Mesothelial cell of epicardium (in vitro differentiated cells): ENCODE results near the gene GNPTAB. TPM values are rescaled to one million over a fixed set of nuclear protein-coding genes. Genes with fewer than 3 reads are reported as not detected.

Experiments
- DNase-seq, 2 experiments: peaks; one replicate each; pipeline ENCODE4 v3.0.0; 2021; ENCODE audit warnings: low spot score in 2 of 2; ENCODE audit not compliant: unreplicated experiment in 2 of 2
- H3K27ac Mint-ChIP-seq: 2 replicates; pipeline ENCODE4 v1.8.0; 2021; ENCODE audit warnings: mixed read lengths
- H3K27me3 Mint-ChIP-seq: 2 replicates; pipeline ENCODE4 v1.8.0; 2021; ENCODE audit warnings: low read depth, mixed read lengths
- H3K36me3 Mint-ChIP-seq: 2 replicates; pipeline ENCODE4 v1.8.0; 2021; ENCODE audit warnings: mixed read lengths
- H3K4me1 Mint-ChIP-seq: 2 replicates; pipeline ENCODE4 v1.8.0; 2021; ENCODE audit warnings: mixed read lengths
- H3K4me3 Mint-ChIP-seq: 2 replicates; pipeline ENCODE4 v1.8.0; 2021; ENCODE audit warnings: mild to moderate bottlenecking, moderate library complexity, mixed read lengths
- H3K9me3 Mint-ChIP-seq: 2 replicates; pipeline ENCODE4 v1.8.0; 2021; ENCODE audit warnings: mixed read lengths
- CTCF ChIP-seq: fragments of 200-600 bp; sonication (generic); IDR thresholded peaks from one replicate; pipeline ENCODE4 v1.5.0; 2021; ENCODE audit warnings: antibody characterized with exemption; ENCODE audit not compliant: unreplicated experiment
- total RNA-seq: library from RNA; stranded (reverse); gene quantifications from 3 replicates; pipeline ENCODE4 v1.2.1, GENCODE V29; 2021

Gene GNPTAB
- total RNA-seq, 1 donor from 2014 or later, result 35.9 TPM

DNA sequence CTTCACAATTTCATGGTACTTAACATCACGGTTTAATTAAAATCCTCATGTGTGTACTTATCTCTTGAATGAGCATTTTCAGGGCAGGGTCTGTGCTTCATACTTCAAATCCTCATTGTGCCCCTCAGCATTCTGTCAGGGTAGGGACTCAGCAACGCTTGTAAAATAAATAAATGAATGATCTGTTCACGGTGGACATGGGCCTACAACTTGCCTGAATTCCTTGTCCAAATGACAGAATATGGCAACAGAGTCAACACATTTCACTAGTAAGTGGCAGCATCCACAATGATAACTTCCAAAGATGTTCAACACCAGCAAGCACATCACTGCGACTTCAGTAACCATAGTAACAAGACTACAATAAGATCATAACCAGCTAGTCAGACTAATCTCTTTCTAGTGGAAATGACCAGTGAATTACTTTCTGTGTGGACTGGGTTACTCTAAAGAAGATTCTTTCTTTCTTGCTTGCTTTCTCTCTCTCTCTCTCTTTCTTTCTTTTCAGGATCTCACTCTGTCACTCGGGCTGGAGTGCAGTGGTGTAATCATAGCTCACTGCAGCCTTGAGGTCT lies 14.5 kb upstream of the GNPTAB start:
- H3K36me3 Mint-ChIP-seq, result no peaks in the 10 kb centered on the region
- TF ChIP-seq CTCF, result no peak
- no peaks in the 10 kb centered on the region for H3K27me3 Mint-ChIP-seq
- no peak overlapping the region for H3K4me3 Mint-ChIP-seq
- DNase-seq, result no peak
- no peaks in the 10 kb centered on the region for H3K9me3 Mint-ChIP-seq
- no peak overlapping the region for H3K27ac Mint-ChIP-seq
- H3K4me1 Mint-ChIP-seq, result no peaks in the 10 kb centered on the region

GRCh38 chr12:101841069-101841468 lies 10.3 kb upstream of the GNPTAB start:
- Mint-ChIP-seq H3K27me3 (no peaks in the 10 kb centered on the region), H3K4me1 (no peaks in the 10 kb centered on the region), H3K4me3 (no peak overlapping the region), H3K9me3 (no peaks in the 10 kb centered on the region), H3K36me3 (no peaks in the 10 kb centered on the region), H3K27ac (no peak overlapping the region)
- no peak for TF ChIP-seq CTCF
- no peak for DNase-seq

DNA sequence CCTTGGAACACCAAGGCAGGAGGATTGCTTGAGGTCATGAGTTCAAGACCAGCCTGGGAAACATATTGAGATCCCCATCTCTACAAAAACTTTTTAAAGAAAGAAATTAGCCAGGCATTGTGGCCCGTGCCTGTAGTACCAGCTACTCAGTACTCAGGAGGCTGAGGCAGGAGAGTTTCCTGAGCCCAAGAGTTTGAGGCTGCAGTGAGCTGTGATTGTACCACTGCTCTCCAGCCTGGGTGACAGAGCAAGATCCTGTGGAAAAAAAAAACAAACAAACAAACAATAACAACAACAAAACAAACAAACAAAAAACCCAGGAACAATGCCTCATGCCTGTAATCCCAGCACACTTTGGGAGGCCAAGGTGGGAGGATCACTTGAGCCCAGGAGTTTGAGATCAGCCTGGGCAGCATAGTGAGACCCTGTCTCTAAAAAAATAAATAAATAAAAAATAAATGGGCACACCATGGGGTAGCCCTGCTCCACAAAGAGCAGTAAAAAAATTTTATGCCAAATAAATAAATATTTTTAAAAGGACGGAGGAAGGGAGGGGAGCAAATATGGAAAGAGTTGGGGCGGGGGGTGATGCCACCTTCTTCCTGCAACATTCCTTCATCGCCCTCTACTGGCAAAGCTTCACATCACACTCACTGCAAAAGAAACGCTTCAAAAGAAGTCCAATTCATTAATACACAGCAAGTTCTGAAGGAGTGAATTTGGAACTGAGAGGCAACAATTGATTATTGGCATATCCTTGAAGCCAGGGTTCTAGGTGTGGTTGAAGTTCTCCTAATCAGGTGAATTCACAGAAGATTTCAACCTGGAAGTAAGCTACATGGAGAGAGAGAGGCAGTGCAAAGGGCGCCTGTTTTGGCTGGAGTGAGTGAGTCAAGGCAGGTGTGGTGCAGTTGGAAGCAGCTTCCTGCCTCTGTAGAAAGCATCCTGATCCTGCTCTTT lies 8.8 kb upstream of the GNPTAB start:
- H3K4me3 Mint-ChIP-seq, result no peak overlapping the region
- DNase-seq, result peak in 1 of 2 experiments; percentile 59
- no peaks in the 10 kb centered on the region for H3K9me3 Mint-ChIP-seq
- H3K36me3 Mint-ChIP-seq, result no peaks in the 10 kb centered on the region
- no peak overlapping the region for H3K27ac Mint-ChIP-seq
- H3K27me3 Mint-ChIP-seq, result no peaks in the 10 kb centered on the region
- no peaks in the 10 kb centered on the region for H3K4me1 Mint-ChIP-seq
- TF ChIP-seq CTCF, result peak; percentile 76

DNA sequence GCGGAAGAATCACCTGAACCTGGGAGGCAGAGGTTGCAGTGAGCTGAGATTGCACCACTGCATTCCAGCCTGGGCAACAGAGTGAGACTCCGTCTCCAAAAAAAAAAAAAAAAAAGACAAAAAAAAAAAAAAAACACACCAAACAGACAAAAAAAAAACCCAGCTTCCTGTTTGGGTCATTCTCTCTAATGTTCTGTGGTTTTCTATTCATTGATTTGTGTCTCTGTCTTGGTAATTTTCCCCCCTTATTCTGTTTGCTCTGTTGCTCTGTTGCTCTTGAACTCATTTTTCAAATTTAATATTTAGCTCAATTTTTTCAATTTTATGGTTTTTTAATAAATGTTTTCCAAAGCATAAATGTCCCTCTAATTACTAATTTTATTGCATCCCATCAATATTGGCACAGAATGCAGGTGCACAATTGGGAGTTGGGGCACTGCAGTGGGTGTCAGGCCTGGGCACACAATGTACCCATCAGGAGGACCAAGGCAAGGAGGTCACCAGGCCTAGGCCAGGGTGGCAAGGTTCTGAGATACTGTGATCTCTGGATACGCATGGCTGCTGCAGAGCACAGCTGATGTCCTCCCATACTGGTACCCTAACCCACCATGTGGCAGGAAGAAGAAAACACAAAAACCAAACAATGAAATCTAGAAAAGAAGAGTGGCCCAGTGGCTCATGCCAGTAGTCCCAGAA lies 8.0 kb upstream of the GNPTAB start:
- no peaks in the 10 kb centered on the region for H3K4me1 Mint-ChIP-seq
- H3K27me3 Mint-ChIP-seq, result no peaks in the 10 kb centered on the region
- no peaks in the 10 kb centered on the region for H3K36me3 Mint-ChIP-seq
- no peak overlapping the region for H3K27ac Mint-ChIP-seq
- no peak for DNase-seq
- H3K4me3 Mint-ChIP-seq, result no peak overlapping the region
- no peaks in the 10 kb centered on the region for H3K9me3 Mint-ChIP-seq
- TF ChIP-seq CTCF, result no peak

- Mint-ChIP-seq H3K27me3 (no peaks in the 10 kb centered on the region), H3K9me3 (no peaks in the 10 kb centered on the region), H3K27ac (no peak overlapping the region), H3K4me1 (peaks cover 4% of the 10 kb centered on the region), H3K36me3 (no peaks in the 10 kb centered on the region), H3K4me3 (no peak overlapping the region)
- no peak for DNase-seq
- no peak for TF ChIP-seq CTCF
Measured at GRCh38 chr12:101832030-101832429, 1.3 kb upstream of the GNPTAB start.
